Activated CD4-positive, alpha-beta T cell treated with anti-CD3 and anti-CD28 coated beads for 4 hours (primary cell): ENCODE results near the gene DCLRE1B.

Experiments used
- DNase-seq, 2 donors: peaks; one replicate each; pipeline ENCODE4 v3.0.0-alpha.2; 2020

The DCLRE1B gene

GRCh38 chr1:113887402-113888175 is 17.5 kb upstream of the DCLRE1B start, which contains the start of gene BCL2L15:
Gene BCL2L15 (minus strand): TSS chr1:113887581. CDS start chr1:113887375, 206 bp downstream.
- no peak for DNase-seq

- DNase-seq: no peak
Observed at GRCh38 chr1:113890816-113891215, 14.3 kb upstream of the DCLRE1B start.

- no peak for DNase-seq
Observed at GRCh38 chr1:113891631-113892220, 13.4 kb upstream of the DCLRE1B start.

- DNase-seq: no peak
Observed at GRCh38 chr1:113893267-113893666, 11.9 kb upstream of the DCLRE1B start.

- no peak for DNase-seq
Observed at GRCh38 chr1:113895098-113895497, 10.0 kb upstream of the DCLRE1B start.

GRCh38 chr1:113895961-113896360 is 9.2 kb upstream of the DCLRE1B start:
- DNase-seq: no peak

- no peak for DNase-seq
Observed at GRCh38 chr1:113898241-113898814, 6.8 kb upstream of the DCLRE1B start.

- no peak for DNase-seq
Observed at GRCh38 chr1:113899111-113899510, 6.0 kb upstream of the DCLRE1B start.

- no peak for DNase-seq
Observed at GRCh38 chr1:113901191-113901590, 3.9 kb upstream of the DCLRE1B start.

- peak; percentile 14 to 16 for DNase-seq
Observed at GRCh38 chr1:113903501-113904292, 1.4 kb upstream of the DCLRE1B start.

GRCh38 chr1:113904293-113904673 is 843 bp upstream of the DCLRE1B start:
- no peak for DNase-seq

GRCh38 chr1:113905435-113905861 is 322 bp downstream of the DCLRE1B start:
- DNase-seq: no peak

- DNase-seq: no peak
Observed at GRCh38 chr1:113912594-113913311, 7.6 kb downstream of the DCLRE1B start.

- no peak for DNase-seq
Observed at GRCh38 chr1:113913312-113913668, 8.2 kb downstream of the DCLRE1B start.

GRCh38 chr1:113913887-113914664 is 8.9 kb downstream of the DCLRE1B start:
- no peak for DNase-seq

GRCh38 chr1:113916974-113917373 is 11.8 kb downstream of the DCLRE1B start:
- no peak for DNase-seq

GRCh38 chr1:113917400-113918082 is 12.4 kb downstream of the DCLRE1B start:
- DNase-seq: no peak

GRCh38 chr1:113918243-113918642 is 13.1 kb downstream of the DCLRE1B start:
- no peak for DNase-seq

- DNase-seq: no peak
Observed at GRCh38 chr1:113922957-113923356, 17.8 kb downstream of the DCLRE1B start.

- no peak for DNase-seq
Observed at GRCh38 chr1:113924473-113924872, 19.3 kb downstream of the DCLRE1B start.
